HG02623 (cell line): ENCODE results near the gene HOGA1.
"Not testable (repeated sequence)": the region's sequence is repeated elsewhere in the genome, so short reads cannot be mapped to it uniquely, and the experiment has no call there.

Source experiments
- ATAC-seq: cut with Tn5 transposase; IDR thresholded peaks from one replicate; pipeline ENCODE4 v1.9.1; 2021; ENCODE audit warnings: moderate library complexity; ENCODE audit not compliant: unreplicated experiment

The HOGA1 gene

DNA sequence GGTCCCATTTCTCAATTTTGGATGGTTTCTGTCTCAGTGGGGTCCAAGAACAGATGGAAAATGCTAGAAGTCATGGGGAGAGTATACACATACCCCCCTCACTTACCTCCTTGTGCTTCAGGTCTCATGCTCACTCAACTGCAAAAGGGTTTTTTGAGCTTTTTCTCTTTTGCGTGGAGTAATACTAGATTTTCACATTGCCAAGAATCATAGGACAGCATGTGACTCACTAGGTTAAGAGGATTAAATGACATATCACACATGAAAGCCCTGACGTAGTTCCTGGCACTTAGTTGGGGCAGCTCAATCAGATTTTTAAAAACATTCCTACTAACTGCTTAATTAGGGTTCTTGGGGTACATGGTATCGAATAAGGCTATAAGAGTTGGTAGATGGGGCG lies 60.7 kb downstream of the HOGA1 start:
- no peak for ATAC-seq

- ATAC-seq = no peak
These were observed 63.4 kb downstream of the HOGA1 start for GRCh38 chr10:97647556-97647955.

GRCh38 chr10:97648562-97649404 lies 64.6 kb downstream of the HOGA1 start:
- ATAC-seq = peak; percentile 85

- not testable (repeated sequence) for ATAC-seq
These were observed 65.2 kb downstream of the HOGA1 start for GRCh38 chr10:97649405-97649750.

DNA sequence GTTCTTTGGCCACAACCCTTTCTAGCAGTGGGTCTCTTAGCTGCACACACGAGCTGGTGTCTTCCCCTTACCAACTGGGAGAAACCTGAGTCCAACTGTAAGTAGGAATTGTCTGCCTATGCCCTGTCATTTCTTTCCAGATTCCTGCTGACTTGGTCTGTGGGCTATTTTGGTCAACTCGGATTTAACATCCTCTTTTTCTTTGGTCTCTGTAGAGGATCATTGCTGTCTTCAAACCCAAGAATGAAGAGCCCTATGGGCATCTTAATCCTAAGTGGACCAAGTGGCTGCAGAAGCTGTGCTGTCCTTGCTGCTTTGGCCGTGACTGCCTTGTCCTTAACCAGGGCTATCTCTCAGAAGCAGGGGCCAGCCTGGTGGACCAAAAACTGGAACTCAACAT lies 66.5 kb downstream of the HOGA1 start:
- ATAC-seq = no peak

DNA sequence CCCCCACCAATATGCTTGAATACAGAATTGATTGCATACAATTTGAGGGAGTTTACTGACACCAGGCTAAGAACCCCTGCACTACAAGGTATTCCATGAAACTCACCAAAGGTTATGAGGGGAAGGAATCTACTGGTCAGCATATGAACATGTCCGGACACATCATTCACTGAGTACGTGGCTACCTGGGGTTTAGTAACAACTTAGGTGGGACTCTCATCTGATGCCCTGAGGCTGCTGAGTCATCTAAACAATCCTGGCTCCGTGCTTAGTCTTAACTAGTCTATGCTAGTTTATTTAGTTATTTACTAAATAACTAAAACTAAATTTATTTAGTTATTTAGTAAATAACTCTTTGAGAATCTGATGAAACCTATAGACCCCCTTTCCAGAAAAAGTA lies 67.6 kb downstream of the HOGA1 start:
- ATAC-seq = no peak

- no peak for ATAC-seq
These were observed 72.6 kb downstream of the HOGA1 start for GRCh38 chr10:97656777-97657176.

DNA sequence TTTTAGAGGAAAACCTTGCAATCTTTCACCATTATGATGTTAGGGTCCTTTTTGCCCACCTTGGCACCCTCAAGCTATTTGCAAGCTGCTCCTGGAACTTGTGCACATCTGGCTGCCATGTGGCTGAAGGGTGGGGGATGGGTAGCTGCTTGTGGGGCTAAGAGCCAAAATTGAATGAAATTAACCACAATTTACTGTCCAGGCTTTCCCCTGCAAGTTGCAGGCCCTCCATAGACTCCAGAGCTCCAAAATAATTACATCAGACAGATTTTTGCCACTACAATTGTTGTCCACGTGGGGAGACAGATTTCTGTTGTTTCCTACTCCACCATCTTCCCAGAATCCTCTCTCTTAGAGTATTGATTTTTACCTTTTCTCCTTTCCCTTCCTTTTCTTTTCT lies 75.4 kb downstream of the HOGA1 start:
- ATAC-seq = no peak
